Body of pancreas (tissue), 4 donors: ENCODE results near the gene MAN2A1.

Experiments
- CTCF ChIP-seq, 7 experiments: fragments of 450-650 bp in 4 of 7; fragments of 200-600 bp in 3 of 7; sonication (generic) in 3 of 7; IDR thresholded peaks; one replicate each; pipeline ENCODE4 v1.5.1; 2016 to 2019; ENCODE audit warnings: antibody characterized with exemption in 7 of 7
- POLR2A ChIP-seq, 3 donors: fragments of 450-650 bp; IDR thresholded peaks; one replicate each; pipeline ENCODE4 v1.6.1; 2016; ENCODE audit warnings: antibody characterized with exemption in 3 of 3, mild to moderate bottlenecking in 2 of 3

GRCh38 chr5:109709225-109709624 lies 19.5 kb downstream of the MAN2A1 start:
- TF ChIP-seq POLR2A (IDR thresholded peaks at IDR 0.05) = no peak
- TF ChIP-seq CTCF (IDR thresholded peaks at IDR 0.05) = no peak
